CD4-positive, alpha-beta T cell (primary cell): ENCODE measurements around the gene SERPINC1. TPM values are rescaled to one million over a fixed set of nuclear protein-coding genes. Genes with fewer than 3 reads are reported as not detected.
"Not testable (repeated sequence)": the region's sequence is repeated elsewhere in the genome, so short reads cannot be mapped to it uniquely, and the experiment has no call there.

Experiments used
- ATAC-seq: fragments of 200-7000 bp; cut with Tn5 transposase; one replicate; pipeline ENCODE4 v1.10.0; 2022; ENCODE audit warnings: mild to moderate bottlenecking; ENCODE audit not compliant: poor library complexity
- CTCF ChIA-PET: fragments of 350-600 bp; sonication (Branson Sonifier 250); formaldehyde crosslinking; loops from one replicate; lab custom pipeline; 2021; ENCODE audit warnings: antibody characterized with exemption, inconsistent platforms; lab: Charles Lee
- POLR2A ChIA-PET: fragments of 350-600 bp; sonication (Branson Sonifier 250); formaldehyde crosslinking; loops from one replicate; lab custom pipeline; 2021; ENCODE audit warnings: antibody characterized with exemption, inconsistent platforms; lab: Charles Lee
- DNase-seq, 14 experiments: peaks; one replicate each; pipeline ENCODE4 v3.0.0-alpha.2; 2013 to 2020; ENCODE audit warnings: mixed read lengths in 2 of 14
- H3K27ac ChIP-seq, 2 donors: one replicate each; pipeline versions ENCODE4 v1.5.1 to v1.7.0; 2013; ENCODE audit warnings: low read length in 2 of 2, low read depth in 1 of 2, mild to moderate bottlenecking in 1 of 2
- H3K27me3 ChIP-seq, 2 experiments: 1 replicate in 1 of 2; 2 replicates in 1 of 2; pipeline versions ENCODE4 v1.6.1 to v1.7.0; 2013; ENCODE audit warnings: low read length in 2 of 2, control low read depth in 1 of 2, mild to moderate bottlenecking in 1 of 2, moderate library complexity in 1 of 2; ENCODE audit not compliant: insufficient read depth in 2 of 2, control insufficient read depth in 1 of 2
- H3K36me3 ChIP-seq: one replicate; pipeline ENCODE4 v1.6.1; 2013; ENCODE audit warnings: low read length, control low read depth; ENCODE audit not compliant: insufficient read depth
- H3K4me1 ChIP-seq: one replicate; pipeline ENCODE4 v1.6.1; 2013; ENCODE audit warnings: low read length, control low read depth; ENCODE audit not compliant: insufficient read depth
- H3K4me3 ChIP-seq: one replicate; pipeline ENCODE4 v1.5.1; 2013; ENCODE audit warnings: mild to moderate bottlenecking, low read length, moderate library complexity
- H3K9me3 ChIP-seq, 2 experiments: 1 replicate in 1 of 2; 2 replicates in 1 of 2; pipeline versions ENCODE4 v1.6.1 to v1.7.0; 2013; ENCODE audit warnings: low read length in 2 of 2, mild to moderate bottlenecking in 2 of 2, control low read depth in 1 of 2, moderate library complexity in 1 of 2; ENCODE audit not compliant: control insufficient read depth in 1 of 2, insufficient read depth in 1 of 2
- H3K27ac Mint-ChIP-seq: one replicate; pipeline ENCODE4 v1.8.0; 2020; ENCODE audit warnings: mixed read lengths
- H3K27me3 Mint-ChIP-seq: one replicate; pipeline ENCODE4 v1.8.0; 2021; ENCODE audit warnings: mixed read lengths
- H3K36me3 Mint-ChIP-seq: one replicate; pipeline ENCODE4 v1.8.0; 2021; ENCODE audit warnings: low read depth, mixed read lengths
- H3K4me1 Mint-ChIP-seq: one replicate; pipeline ENCODE4 v1.8.0; 2021; ENCODE audit warnings: low read depth, mixed read lengths
- H3K4me3 Mint-ChIP-seq: one replicate; pipeline ENCODE4 v1.8.0; 2020; ENCODE audit warnings: mild to moderate bottlenecking, mixed read lengths
- H3K9me3 Mint-ChIP-seq: one replicate; pipeline ENCODE4 v1.8.0; 2020; ENCODE audit warnings: mixed read lengths
- CTCF ChIP-seq: fragments of 200-600 bp; IDR thresholded peaks from one replicate; pipeline ENCODE4 v1.8.0; 2022; ENCODE audit warnings: antibody characterized with exemption, mild to moderate bottlenecking
- intact Hi-C, 2 experiments: fragments of 100-400 bp; cut with DNase I in 1 of 2; cut with micrococcal nuclease in 1 of 2; formaldehyde crosslinking; loops; one replicate each; pipeline versions ENCODE4 v1.15.1 to v1.9.0; 2023 to 2025; cut with DNase I, micrococcal nuclease
- polyA plus RNA-seq, 2 donors: library from polyadenylated mRNA; unstranded; fragments of 120-200 nt; gene quantifications; one replicate each; pipeline ENCODE4 v1.2.1, GENCODE V29; 2013
- total RNA-seq, 174 experiments: library from RNA in 2 of 174; stranded (reverse) in 2 of 174; gene quantifications; one replicate each; pipeline ENCODE4 v1.2.3 and lab custom pipeline; 2021 to 2026

The SERPINC1 gene
- total RNA-seq, result not detected
- polyA plus RNA-seq (2013, experiment 1 of 2), result 0.23 TPM
- polyA plus RNA-seq (2013, experiment 2 of 2), result 0.14 TPM
- total RNA-seq (lab: John Stamatoyannopoulos, UW), result 0 to 0.34 (median 0.06) reads per million in 172 experiments

GRCh38 chr1:173917149-173917548 lies at the start of gene SERPINC1:
Gene SERPINC1, minus strand, starts transcription at chr1:173917327. Its CDS starts 68 bp downstream, at chr1:173917259.
- no peak for TF ChIP-seq CTCF
- no peak for DNase-seq
- Histone ChIP-seq H3K4me1 (no peaks in the 10 kb centered on the region), H3K36me3 (no peaks in the 10 kb centered on the region), H3K9me3 (no peaks in the 10 kb centered on the region), H3K27me3 (no peaks in the 10 kb centered on the region), H3K4me3 (no peak within 1 kb of the TSS), H3K27ac (no peak within 1 kb of the TSS)
- Mint-ChIP-seq H3K27ac (no peak within 1 kb of the TSS), H3K36me3 (no peaks in the 10 kb centered on the region), H3K9me3 (no peaks in the 10 kb centered on the region), H3K4me1 (no peaks in the 10 kb centered on the region), H3K27me3 (no peaks in the 10 kb centered on the region), H3K4me3 (no peak within 1 kb of the TSS)
- intact Hi-C loops, result no loop called here
- ATAC-seq, result no peak
- CTCF ChIA-PET, result no interaction called here
- POLR2A ChIA-PET, result no interaction called here

DNA sequence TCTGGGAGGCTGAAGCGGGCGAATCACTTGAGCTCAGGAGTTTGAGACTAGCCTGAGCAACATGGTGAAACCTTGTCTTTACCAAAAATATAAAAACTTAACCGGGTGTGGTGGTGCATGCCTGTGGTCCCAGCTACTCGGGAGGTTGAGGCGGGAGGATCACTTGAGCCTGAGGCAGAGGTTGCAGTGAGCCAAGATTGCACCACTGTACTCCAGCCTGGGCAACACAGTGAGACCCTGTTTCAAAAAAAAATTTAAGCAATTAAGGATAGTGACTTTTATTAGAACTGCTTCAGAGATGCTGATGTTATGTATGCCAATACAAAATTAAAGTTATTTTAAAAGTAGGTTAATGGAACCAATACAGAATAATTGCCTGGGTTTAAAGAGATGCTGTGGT lies 48.8 kb upstream of the SERPINC1 start:
- H3K27me3 Mint-ChIP-seq, POLR2A ChIA-PET, H3K27ac Mint-ChIP-seq: not testable (repeated sequence)

DNA sequence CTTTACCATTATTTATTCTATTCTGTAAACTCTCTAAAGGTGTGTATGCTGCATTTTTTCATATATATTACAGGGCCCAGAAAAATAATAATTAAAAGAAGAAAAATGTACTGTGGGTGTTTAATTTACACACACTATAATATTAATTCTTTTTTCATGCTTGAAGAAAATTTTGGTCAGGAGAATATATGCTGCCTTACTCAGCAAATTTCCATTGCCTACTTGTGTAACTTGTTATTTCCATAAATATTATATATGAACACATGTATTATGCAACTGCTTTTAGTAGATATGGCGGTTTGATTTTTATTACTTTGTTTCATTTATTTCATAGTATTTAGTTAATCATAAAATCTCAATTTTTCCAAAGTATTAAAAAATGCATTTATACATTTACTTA lies 46.4 kb upstream of the SERPINC1 start:
- no peaks in the 10 kb centered on the region for H3K9me3 Mint-ChIP-seq
- H3K4me1 Mint-ChIP-seq, result no peaks in the 10 kb centered on the region
- H3K27me3 Mint-ChIP-seq, result no peaks in the 10 kb centered on the region
- Histone ChIP-seq H3K9me3 (no peaks in the 10 kb centered on the region), H3K36me3 (peaks cover 71% of the 10 kb centered on the region), H3K27ac (no peak overlapping the region), H3K4me3 (no peak overlapping the region), H3K4me1 (no peaks in the 10 kb centered on the region), H3K27me3 (no peaks in the 10 kb centered on the region)
- ATAC-seq, result no peak
- TF ChIP-seq CTCF, result no peak
- ChIA-PET POLR2A (no interaction called here), CTCF (no interaction called here)
- H3K4me3 Mint-ChIP-seq, result no peak overlapping the region
- peaks cover 89% of the 10 kb centered on the region for H3K36me3 Mint-ChIP-seq
- no peak for DNase-seq
- intact Hi-C loops, result no loop called here
- no peak overlapping the region for H3K27ac Mint-ChIP-seq

More for the DNA sequence above, 48.8 kb upstream of the SERPINC1 start:
- intact Hi-C loops, H3K4me3 ChIP-seq, H3K27me3 ChIP-seq, H3K27ac ChIP-seq, H3K4me1 Mint-ChIP-seq, H3K4me1 ChIP-seq, DNase-seq, H3K9me3 ChIP-seq, H3K9me3 Mint-ChIP-seq, H3K4me3 Mint-ChIP-seq, ATAC-seq, CTCF ChIA-PET: not testable (repeated sequence)
- peaks cover 80% of the 10 kb centered on the region for H3K36me3 Mint-ChIP-seq
- peaks cover 77% of the 10 kb centered on the region for H3K36me3 ChIP-seq

GRCh38 chr1:173960625-173961024 lies 43.5 kb upstream of the SERPINC1 start:
- H3K9me3 Mint-ChIP-seq, result no peaks in the 10 kb centered on the region
- intact Hi-C loops, result no loop called here
- H3K27ac Mint-ChIP-seq, result no peak overlapping the region
- H3K4me1 Mint-ChIP-seq, result no peaks in the 10 kb centered on the region
- DNase-seq, result no peak
- H3K4me3 ChIP-seq, result no peak overlapping the region
- H3K9me3 ChIP-seq, result no peaks in the 10 kb centered on the region
- H3K4me3 Mint-ChIP-seq, result no peak overlapping the region
- peaks cover 68% of the 10 kb centered on the region for H3K36me3 ChIP-seq
- no peak for ATAC-seq
- no peaks in the 10 kb centered on the region for H3K27me3 Mint-ChIP-seq
- no peak overlapping the region for H3K27ac ChIP-seq
- H3K4me1 ChIP-seq, result no peaks in the 10 kb centered on the region
- TF ChIP-seq CTCF, result no peak
- H3K36me3 Mint-ChIP-seq, result peaks cover 90% of the 10 kb centered on the region
- no peaks in the 10 kb centered on the region for H3K27me3 ChIP-seq
- ChIA-PET POLR2A (no interaction called here), CTCF (no interaction called here)
